ENCODE data around the gene CLSTN3. TPM values are rescaled to one million over a fixed set of nuclear protein-coding genes. Genes with fewer than 3 reads are reported as not detected.

The CLSTN3 gene
- total RNA-seq, 1 donor from 2014 or later, result 132 TPM

DNA sequence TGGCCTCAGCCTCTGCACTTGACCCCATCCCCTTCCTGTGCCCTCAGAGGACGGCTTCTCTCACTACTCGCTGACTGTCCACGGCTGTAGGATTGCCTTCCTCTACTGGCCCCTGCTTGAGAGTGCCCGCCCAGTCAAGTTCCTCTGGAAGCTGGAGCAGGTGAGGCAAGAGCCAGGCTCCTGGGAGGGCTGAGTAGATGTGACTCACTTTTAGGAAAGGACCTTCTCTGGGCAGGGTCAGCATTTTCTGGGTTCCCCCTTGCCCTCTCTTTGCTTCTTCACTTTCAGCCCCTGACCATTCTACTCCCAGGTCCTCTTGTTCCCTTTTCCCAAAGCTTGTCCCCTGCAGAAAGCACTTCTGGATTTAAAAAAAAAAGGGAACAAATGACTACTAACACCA is 7.7 kb downstream of the CLSTN3 start:
- Histone ChIP-seq H3K27me3 (no peaks in the 10 kb centered on the region), H3K4me3 (no peak overlapping the region), H3K9me3 (no peaks in the 10 kb centered on the region), H3K4me1 (no peaks in the 10 kb centered on the region), H3K36me3 (peaks cover 15 to 26% of the 10 kb centered on the region in 2 donors), H3K27ac (no peak overlapping the region)
- intact Hi-C loops (cut with DNase I), result no loop called here
- TF ChIP-seq, protein P1, sequence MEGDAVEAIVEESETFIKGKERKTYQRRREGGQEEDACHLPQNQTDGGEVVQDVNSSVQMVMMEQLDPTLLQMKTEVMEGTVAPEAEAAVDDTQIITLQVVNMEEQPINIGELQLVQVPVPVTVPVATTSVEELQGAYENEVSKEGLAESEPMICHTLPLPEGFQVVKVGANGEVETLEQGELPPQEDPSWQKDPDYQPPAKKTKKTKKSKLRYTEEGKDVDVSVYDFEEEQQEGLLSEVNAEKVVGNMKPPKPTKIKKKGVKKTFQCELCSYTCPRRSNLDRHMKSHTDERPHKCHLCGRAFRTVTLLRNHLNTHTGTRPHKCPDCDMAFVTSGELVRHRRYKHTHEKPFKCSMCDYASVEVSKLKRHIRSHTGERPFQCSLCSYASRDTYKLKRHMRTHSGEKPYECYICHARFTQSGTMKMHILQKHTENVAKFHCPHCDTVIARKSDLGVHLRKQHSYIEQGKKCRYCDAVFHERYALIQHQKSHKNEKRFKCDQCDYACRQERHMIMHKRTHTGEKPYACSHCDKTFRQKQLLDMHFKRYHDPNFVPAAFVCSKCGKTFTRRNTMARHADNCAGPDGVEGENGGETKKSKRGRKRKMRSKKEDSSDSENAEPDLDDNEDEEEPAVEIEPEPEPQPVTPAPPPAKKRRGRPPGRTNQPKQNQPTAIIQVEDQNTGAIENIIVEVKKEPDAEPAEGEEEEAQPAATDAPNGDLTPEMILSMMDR (IDR thresholded peaks at IDR 0.05), result no peak
- DNase-seq (ENCODE audit: low spot score in 2 of 2), result no peak

DNA sequence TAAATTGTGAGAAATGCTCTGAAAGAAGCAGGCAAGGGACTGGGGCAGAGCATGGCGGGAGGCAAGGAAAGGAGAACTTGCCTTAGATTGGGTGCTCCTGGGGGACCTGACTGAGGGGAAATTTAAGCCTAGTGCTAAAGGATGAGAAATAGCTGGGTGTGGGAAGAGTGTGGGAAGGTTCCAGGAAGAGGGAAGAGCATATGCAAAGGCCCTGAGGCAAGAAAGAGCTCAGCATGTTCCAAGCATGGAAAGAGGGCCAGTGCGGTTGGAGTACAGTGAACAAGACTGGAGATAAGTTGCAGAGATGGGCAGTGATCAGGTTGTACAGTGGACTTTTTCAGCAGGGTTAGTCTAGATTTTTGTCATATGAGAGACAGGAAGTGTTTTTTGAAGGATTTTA is 9.0 kb downstream of the CLSTN3 start:
- TF ChIP-seq, protein P1 (IDR thresholded peaks at IDR 0.05), result no peak
- Histone ChIP-seq H3K4me1 (no peaks in the 10 kb centered on the region), H3K27ac (no peak overlapping the region), H3K9me3 (no peaks in the 10 kb centered on the region), H3K36me3 (peaks cover 15 to 30% of the 10 kb centered on the region in 2 donors), H3K27me3 (no peaks in the 10 kb centered on the region), H3K4me3 (no peak overlapping the region)
- intact Hi-C loops (cut with DNase I), result no loop called here
- no peak for DNase-seq (ENCODE audit: low spot score in 2 of 2)

DNA sequence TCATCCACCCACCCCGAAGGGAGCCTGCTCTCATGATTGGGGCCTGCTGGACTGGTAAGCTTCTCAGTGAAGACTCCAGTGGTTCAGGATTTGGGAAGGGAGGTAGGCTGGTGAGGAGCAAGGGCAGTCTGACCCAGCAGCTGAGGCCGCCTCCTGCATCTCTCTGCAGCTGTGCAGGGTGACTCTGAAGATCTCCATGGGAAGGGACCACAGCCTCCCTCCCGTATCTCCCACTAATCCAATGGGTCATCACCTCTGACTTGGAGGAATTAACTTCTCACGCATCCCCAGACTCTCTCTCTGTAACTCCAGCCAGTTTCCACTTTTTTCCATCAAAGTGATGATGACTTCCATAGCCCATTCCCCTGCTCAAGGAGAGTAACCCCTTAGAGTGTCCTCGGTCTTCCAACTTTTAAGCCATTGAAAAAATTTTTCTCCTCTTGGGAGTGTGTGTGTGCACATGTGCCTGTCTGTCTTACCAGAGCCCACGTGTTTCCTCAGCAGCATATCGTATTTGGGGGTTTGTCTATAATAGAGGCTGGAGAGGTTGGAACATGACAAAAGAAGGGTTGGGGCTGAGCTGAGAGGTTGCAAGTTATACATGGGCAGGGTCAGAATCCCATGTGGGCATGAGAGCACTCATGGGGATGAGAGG is 11.3 kb downstream of the CLSTN3 start:
- no peak overlapping the region for H3K27ac ChIP-seq
- H3K9me3 ChIP-seq, result no peaks in the 10 kb centered on the region
- no peak for DNase-seq (ENCODE audit: low spot score in 2 of 2)
- H3K4me1 ChIP-seq, result no peaks in the 10 kb centered on the region
- H3K4me3 ChIP-seq, result no peak overlapping the region
- H3K36me3 ChIP-seq, result peaks cover 10 to 24% of the 10 kb centered on the region in 2 donors
- intact Hi-C loops (cut with DNase I), result loop anchor here (10.0 kb wide), 1 partner anchor 493 kb away; no protein-coding TSS in a partner anchor
- H3K27me3 ChIP-seq, result no peaks in the 10 kb centered on the region
- TF ChIP-seq, protein P1 (IDR thresholded peaks at IDR 0.05), result no peak

GRCh38 chr12:7142056-7142644 is 12.0 kb downstream of the CLSTN3 start:
- Histone ChIP-seq H3K36me3 (peaks cover 4 to 23% of the 10 kb centered on the region in 2 donors), H3K27ac (no peak overlapping the region), H3K4me3 (no peak overlapping the region), H3K9me3 (no peaks in the 10 kb centered on the region), H3K4me1 (no peaks in the 10 kb centered on the region), H3K27me3 (no peaks in the 10 kb centered on the region)
- intact Hi-C loops (cut with DNase I), result loop anchor here (10.0 kb wide), 1 partner anchor 493 kb away; no protein-coding TSS in a partner anchor
- DNase-seq (ENCODE audit: low spot score in 2 of 2), result no peak
- TF ChIP-seq, protein P1 (IDR thresholded peaks at IDR 0.05), result peak; percentile 10 to 59 (median 45)

- Histone ChIP-seq H3K4me3 (no peak overlapping the region), H3K36me3 (peaks cover 2 to 20% of the 10 kb centered on the region in 2 donors), H3K4me1 (no peaks in the 10 kb centered on the region), H3K27ac (no peak overlapping the region), H3K27me3 (no peaks in the 10 kb centered on the region), H3K9me3 (no peaks in the 10 kb centered on the region)
- TF ChIP-seq, protein P1 (IDR thresholded peaks at IDR 0.05), result no peak
- no peak for DNase-seq (ENCODE audit: low spot score in 2 of 2)
- intact Hi-C loops (cut with DNase I), result loop anchor here (10.0 kb wide), 1 partner anchor 492 kb away; no protein-coding TSS in a partner anchor
These were observed 12.8 kb downstream of the CLSTN3 start for GRCh38 chr12:7142809-7143465.

All from ascending aorta (tissue), 2 donors.